Measurements from ENCODE around the gene SAP130.

SAP130 gene

DNA sequence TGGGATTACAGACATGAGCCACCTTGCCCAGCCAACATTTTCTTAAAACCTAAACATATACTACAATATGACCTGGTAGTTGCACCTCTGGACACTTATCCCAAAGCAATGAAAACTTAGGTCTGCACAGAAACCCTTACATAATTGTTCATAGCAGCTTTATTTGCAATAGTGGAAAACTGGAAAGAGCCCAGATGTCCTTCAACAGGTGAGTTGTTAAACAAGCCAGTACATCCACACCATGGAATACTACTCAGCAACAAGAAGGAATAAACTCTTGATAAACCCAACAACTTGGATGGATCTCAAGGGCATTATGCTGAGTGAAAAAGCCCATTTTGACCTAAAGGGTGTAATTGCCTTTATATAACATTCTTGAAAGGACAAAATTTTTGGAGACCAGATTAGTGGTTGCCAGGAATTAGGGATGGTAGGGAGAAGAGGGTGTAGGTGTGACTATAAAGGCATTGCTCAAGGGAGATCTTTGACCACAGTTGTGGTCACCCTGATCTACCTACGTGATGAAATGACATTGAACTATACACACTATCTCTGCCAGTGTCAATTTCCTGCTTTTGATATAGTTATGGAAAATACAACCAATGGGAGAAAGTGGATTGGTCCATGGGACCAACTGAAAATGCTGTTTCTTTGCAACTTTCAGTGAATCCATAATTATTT lies 130.2 kb downstream of the SAP130 start:
- TF ChIP-seq, protein P1, sequence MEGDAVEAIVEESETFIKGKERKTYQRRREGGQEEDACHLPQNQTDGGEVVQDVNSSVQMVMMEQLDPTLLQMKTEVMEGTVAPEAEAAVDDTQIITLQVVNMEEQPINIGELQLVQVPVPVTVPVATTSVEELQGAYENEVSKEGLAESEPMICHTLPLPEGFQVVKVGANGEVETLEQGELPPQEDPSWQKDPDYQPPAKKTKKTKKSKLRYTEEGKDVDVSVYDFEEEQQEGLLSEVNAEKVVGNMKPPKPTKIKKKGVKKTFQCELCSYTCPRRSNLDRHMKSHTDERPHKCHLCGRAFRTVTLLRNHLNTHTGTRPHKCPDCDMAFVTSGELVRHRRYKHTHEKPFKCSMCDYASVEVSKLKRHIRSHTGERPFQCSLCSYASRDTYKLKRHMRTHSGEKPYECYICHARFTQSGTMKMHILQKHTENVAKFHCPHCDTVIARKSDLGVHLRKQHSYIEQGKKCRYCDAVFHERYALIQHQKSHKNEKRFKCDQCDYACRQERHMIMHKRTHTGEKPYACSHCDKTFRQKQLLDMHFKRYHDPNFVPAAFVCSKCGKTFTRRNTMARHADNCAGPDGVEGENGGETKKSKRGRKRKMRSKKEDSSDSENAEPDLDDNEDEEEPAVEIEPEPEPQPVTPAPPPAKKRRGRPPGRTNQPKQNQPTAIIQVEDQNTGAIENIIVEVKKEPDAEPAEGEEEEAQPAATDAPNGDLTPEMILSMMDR (conservative IDR thresholded peaks at IDR 0.05): no peak
- no peak for TF ChIP-seq ZFX (IDR thresholded peaks at IDR 0.05)

DNA sequence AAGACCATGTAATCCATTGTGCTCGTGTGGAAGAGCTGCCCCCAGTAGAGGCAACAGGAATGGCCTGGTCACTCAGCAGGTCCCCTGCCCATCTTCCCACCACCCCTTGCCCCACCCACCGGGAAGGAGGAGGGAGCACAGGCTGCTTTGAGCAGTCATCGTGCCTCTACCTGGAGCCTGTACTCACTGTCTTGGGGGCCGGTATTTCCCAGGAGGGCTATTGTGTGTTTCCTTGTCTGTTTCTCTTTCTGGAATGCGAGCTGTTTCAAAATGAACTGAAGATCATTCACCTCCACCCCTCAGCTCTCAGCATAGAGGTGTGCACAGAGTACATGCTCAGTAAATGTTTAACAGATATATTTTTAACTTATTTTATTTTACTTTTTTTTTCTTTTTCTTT lies 134.4 kb downstream of the SAP130 start:
- no peak overlapping the region for H3K27ac ChIP-seq
- TF ChIP-seq, protein P1 (conservative IDR thresholded peaks at IDR 0.05): no peak
- no peak for TF ChIP-seq ZFX (IDR thresholded peaks at IDR 0.05)

More for the DNA sequence above, 130.2 kb downstream of the SAP130 start:
- H3K27ac ChIP-seq: no peak overlapping the region

DNA sequence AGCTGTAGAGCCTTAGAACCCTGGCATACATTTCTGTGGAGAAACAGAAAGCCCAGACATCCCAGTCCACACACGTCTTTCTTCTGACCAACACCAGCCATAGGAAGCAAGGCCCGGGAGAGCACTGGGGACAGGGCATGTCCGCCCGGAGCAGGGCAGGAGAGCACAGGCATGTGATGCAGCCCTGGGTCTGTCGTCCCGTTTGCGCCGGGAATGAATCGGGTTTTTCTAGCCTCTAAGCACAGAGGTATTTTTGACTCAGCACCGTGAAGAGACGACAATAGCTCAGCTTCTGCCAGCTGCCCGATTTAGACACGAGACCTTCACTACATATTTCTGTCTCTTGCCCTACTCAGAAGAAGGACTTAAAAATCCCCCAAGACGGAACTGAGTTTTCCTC lies 134.8 kb downstream of the SAP130 start:
- TF ChIP-seq ZFX (IDR thresholded peaks at IDR 0.05): no peak
- TF ChIP-seq, protein P1 (conservative IDR thresholded peaks at IDR 0.05): no peak
- no peak overlapping the region for H3K27ac ChIP-seq

DNA sequence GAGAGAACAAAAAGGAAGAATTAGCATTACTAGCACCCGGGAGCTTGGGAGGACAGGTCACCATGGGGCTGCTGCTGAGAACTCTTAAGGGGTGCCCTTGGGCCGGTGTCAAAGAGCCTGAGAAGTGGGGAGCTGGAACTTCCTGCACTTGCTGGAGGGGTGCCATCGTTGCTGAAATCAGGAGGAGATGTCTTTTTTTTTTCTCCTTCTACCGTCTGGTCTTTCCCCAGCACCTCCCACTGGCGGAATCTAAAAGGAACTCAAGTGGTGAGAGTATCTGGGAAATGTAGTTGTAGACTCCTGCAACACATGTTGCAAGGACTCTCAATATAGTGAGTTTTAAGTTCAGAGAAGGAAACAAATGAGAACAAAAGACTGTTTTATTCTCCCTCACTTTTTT lies 136.0 kb downstream of the SAP130 start:
- TF ChIP-seq, protein P1 (conservative IDR thresholded peaks at IDR 0.05): no peak
- no peak overlapping the region for H3K27ac ChIP-seq

Measured in C4-2B (cell line).